ENCODE data around the gene NUP155.

DNA sequence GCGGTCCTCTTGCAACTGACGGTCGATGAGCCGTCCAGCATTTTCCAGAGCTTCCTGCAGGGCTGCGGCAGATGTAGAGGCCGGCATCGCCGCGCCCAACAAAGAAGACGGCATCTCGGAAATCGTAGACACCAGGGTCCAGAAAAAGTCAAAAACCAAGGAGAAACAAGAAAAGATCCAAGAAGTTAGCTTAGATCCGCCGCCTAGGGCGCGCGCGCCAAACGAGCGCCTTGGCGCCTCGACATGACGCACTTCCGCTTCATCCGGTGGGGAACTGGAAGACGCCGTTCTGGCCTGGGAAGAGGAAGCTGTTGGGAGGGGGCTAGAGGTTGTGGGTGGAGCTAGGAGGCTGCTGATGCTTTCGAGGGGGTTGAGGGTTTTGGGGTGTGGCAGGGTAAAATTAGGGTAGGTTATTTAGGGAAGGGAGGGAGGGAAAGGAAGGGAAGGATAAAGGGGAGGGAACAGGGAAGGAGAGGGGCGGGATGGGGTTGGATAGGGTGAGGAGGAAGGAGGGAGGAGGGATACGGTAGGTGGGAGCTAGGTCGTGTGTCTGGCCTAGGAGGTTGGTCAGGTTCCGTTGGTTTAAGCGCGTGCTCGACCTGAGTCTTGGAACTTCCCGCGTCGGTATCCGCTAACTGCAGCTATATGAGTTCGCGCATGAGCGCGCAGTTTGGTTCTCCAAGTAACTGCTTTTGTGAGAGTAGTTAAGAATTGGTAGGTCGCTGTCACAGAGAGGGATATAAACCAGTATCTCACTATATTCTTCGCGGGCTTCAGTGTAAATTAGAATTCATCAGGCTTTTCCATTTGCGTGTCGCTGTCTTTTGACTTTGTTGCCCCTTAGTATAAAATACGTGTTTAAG lies at the start of gene NUP155:
- no peak for TF ChIP-seq EZH2 (IDR thresholded peaks at IDR 0.05)
- TF ChIP-seq POLR2AphosphoS5 (IDR thresholded peaks at IDR 0.05; ENCODE audit: borderline replicate concordance, low read depth, low read length) = peak; percentile 83
- no peak for TF ChIP-seq FOXP2 (optimal IDR thresholded peaks at IDR 0.05; ENCODE audit: control extremely low read depth, extremely low read length, insufficient read depth)

All from SK-N-MC (cell line).